Smooth muscle cell (in vitro differentiated cells): Measurements from ENCODE around the gene PAX7. TPM values are rescaled to one million over a fixed set of nuclear protein-coding genes. Genes with fewer than 3 reads are reported as not detected.
"Not testable (repeated sequence)": the region's sequence is repeated elsewhere in the genome, so short reads cannot be mapped to it uniquely, and the experiment has no call there.

Experiments used
- DNase-seq: peaks from one replicate; lab custom pipeline; 2025; ENCODE audit not compliant: unreplicated experiment; lab: John Stamatoyannopoulos, UW
- H2AFZ ChIP-seq: fragments of 200-600 bp; sonication (generic); 2 replicates; pipeline ENCODE4 v1.6.0; 2016; ENCODE audit warnings: antibody characterized with exemption, low read depth, mild to moderate bottlenecking
- H3F3A ChIP-seq: fragments of 200-600 bp; sonication (generic); 2 replicates; pipeline ENCODE4 v1.6.0; 2017; ENCODE audit warnings: antibody characterized with exemption, low read depth
- H3K27ac ChIP-seq: fragments of 200-600 bp; sonication (generic); 2 replicates; pipeline ENCODE4 v1.5.1; 2016; ENCODE audit warnings: low read depth, mild to moderate bottlenecking
- H3K27me3 ChIP-seq: fragments of 200-600 bp; sonication (generic); 2 replicates; pipeline ENCODE4 v1.6.1; 2016; ENCODE audit warnings: low read depth, mild to moderate bottlenecking
- H3K36me3 ChIP-seq: fragments of 200-600 bp; sonication (generic); 2 replicates; pipeline ENCODE4 v1.5.1; 2016; ENCODE audit warnings: low read depth
- H3K4me1 ChIP-seq: fragments of 200-600 bp; sonication (generic); 2 replicates; pipeline ENCODE4 v1.5.1; 2016; ENCODE audit warnings: low read depth
- H3K4me2 ChIP-seq: fragments of 200-600 bp; sonication (generic); 2 replicates; pipeline ENCODE4 v1.6.0; 2016; ENCODE audit warnings: mild to moderate bottlenecking
- H3K4me3 ChIP-seq: fragments of 200-600 bp; sonication (generic); 2 replicates; pipeline ENCODE4 v1.5.1; 2016; ENCODE audit warnings: mild to moderate bottlenecking
- H3K79me2 ChIP-seq: fragments of 200-600 bp; sonication (generic); 2 replicates; pipeline ENCODE4 v1.6.0; 2016; ENCODE audit warnings: low read depth, mild to moderate bottlenecking
- H3K9ac ChIP-seq: fragments of 200-600 bp; sonication (generic); 2 replicates; pipeline ENCODE4 v1.6.0; 2016; ENCODE audit warnings: low read depth
- H3K9me3 ChIP-seq: fragments of 200-600 bp; sonication (generic); replicated peaks from 2 replicates; pipeline ENCODE4 v1.5.1; 2016; ENCODE audit warnings: low read depth
- H4K20me1 ChIP-seq: fragments of 200-600 bp; sonication (generic); 2 replicates; pipeline ENCODE4 v1.6.0; 2016; ENCODE audit warnings: low read depth
- CTCF ChIP-seq: fragments of 200-600 bp; sonication (generic); IDR thresholded peaks from 2 replicates; pipeline ENCODE4 v1.5.1; 2017; ENCODE audit warnings: borderline replicate concordance, mild to moderate bottlenecking, antibody characterized with exemption; ENCODE audit not compliant: insufficient read depth, poor library complexity, severe bottlenecking
- WGBS: methylation state at CpG from one replicate; pipeline ENCODE4 v1.1.7; 2016; ENCODE audit warnings: low lambda C conversion rate; 5-methylcytosine and 5-hydroxymethylcytosine counted together
- polyA plus RNA-seq: library from polyadenylated mRNA; unstranded; fragments of >200 nt; fragmentation: Nextera tagmentation; extraction: Ambion mirVana; gene quantifications from 2 replicates; pipeline ENCODE4 v1.2.1, GENCODE V29; 2016
- total RNA-seq: library from RNA; depleted of rRNA; stranded (reverse); fragments of >200 nt; gene quantifications from 2 replicates; pipeline ENCODE4 v1.2.3, GENCODE V29; 2014

Gene PAX7
- total and polyA plus RNA-seq, 2 experiments from 2014 or later = not detected

GRCh38 chr1:18687273-18687672 is 56.6 kb downstream of the PAX7 start:
- TF ChIP-seq CTCF = no peak
- Histone ChIP-seq H2AFZ (no peak overlapping the region), H3K36me3 (no peaks in the 10 kb centered on the region), H3K4me1 (no peaks in the 10 kb centered on the region), H3K9me3 (no peaks in the 10 kb centered on the region), H3K4me2 (no peak overlapping the region), H3K4me3 (no peak overlapping the region), H3F3A (no peaks in the 10 kb centered on the region), H4K20me1 (no peaks in the 10 kb centered on the region), H3K9ac (no peak overlapping the region), H3K27me3 (peaks cover 34% of the 10 kb centered on the region), H3K79me2 (no peaks in the 10 kb centered on the region), H3K27ac (no peak overlapping the region)
- no peak for DNase-seq
- WGBS = 84% methylated on average over 7 of the region's 7 CpGs

GRCh38 chr1:18691648-18692047 is 61.0 kb downstream of the PAX7 start:
- 93% methylated on average over 20 of the region's 20 CpGs for WGBS
- H3K36me3 ChIP-seq = no peaks in the 10 kb centered on the region
- H3F3A ChIP-seq = no peaks in the 10 kb centered on the region
- H3K27me3 ChIP-seq = peaks cover 62% of the 10 kb centered on the region
- H3K4me3 ChIP-seq = no peak overlapping the region
- no peak for DNase-seq
- no peak overlapping the region for H2AFZ ChIP-seq
- H3K9me3 ChIP-seq = no peaks in the 10 kb centered on the region
- no peak overlapping the region for H3K27ac ChIP-seq
- no peak overlapping the region for H3K9ac ChIP-seq
- H4K20me1 ChIP-seq = no peaks in the 10 kb centered on the region
- no peak overlapping the region for H3K4me2 ChIP-seq
- no peaks in the 10 kb centered on the region for H3K79me2 ChIP-seq
- H3K4me1 ChIP-seq = no peaks in the 10 kb centered on the region
- no peak for TF ChIP-seq CTCF

- WGBS = 35% methylated on average over 25 of the region's 25 CpGs
These were observed 62.8 kb downstream of the PAX7 start for GRCh38 chr1:18693256-18694098.

GRCh38 chr1:18694289-18694688 is 63.6 kb downstream of the PAX7 start:
- not testable (repeated sequence) for H3K4me1 ChIP-seq

More at GRCh38 chr1:18693256-18694098, 62.8 kb downstream of the PAX7 start:
- Histone ChIP-seq H3K4me3 (no peak overlapping the region), H3K36me3 (no peaks in the 10 kb centered on the region), H3F3A (no peaks in the 10 kb centered on the region), H3K79me2 (no peaks in the 10 kb centered on the region), H3K4me2 (no peak overlapping the region), H2AFZ (no peak overlapping the region), H3K27me3 (peaks cover 73% of the 10 kb centered on the region), H3K9ac (no peak overlapping the region), H3K27ac (no peak overlapping the region), H3K4me1 (no peaks in the 10 kb centered on the region), H3K9me3 (no peaks in the 10 kb centered on the region), H4K20me1 (no peaks in the 10 kb centered on the region)
- no peak for DNase-seq
- TF ChIP-seq CTCF = no peak

More at GRCh38 chr1:18694289-18694688, 63.6 kb downstream of the PAX7 start:
- not testable (repeated sequence) for H3K9ac ChIP-seq, H3F3A ChIP-seq, H3K4me2 ChIP-seq, H3K36me3 ChIP-seq, H3K79me2 ChIP-seq, H3K9me3 ChIP-seq, H3K4me3 ChIP-seq, H3K27ac ChIP-seq, DNase-seq, H4K20me1 ChIP-seq, H2AFZ ChIP-seq
- peaks cover 80% of the 10 kb centered on the region for H3K27me3 ChIP-seq
- WGBS = 92% methylated on average over 7 of the region's 7 CpGs
